Progenitor cell of endocrine pancreas (in vitro differentiated cells): ENCODE measurements around the gene PTGDS. TPM values are rescaled to one million over a fixed set of nuclear protein-coding genes. Genes with fewer than 3 reads are reported as not detected.

ENCODE experiments used
- DNase-seq: peaks from one replicate; pipeline ENCODE4 v3.0.0; 2021; ENCODE audit warnings: low spot score; ENCODE audit not compliant: unreplicated experiment
- H3K27ac Mint-ChIP-seq: 2 replicates; pipeline ENCODE4 v1.8.0; 2021; ENCODE audit warnings: mild to moderate bottlenecking, moderate library complexity, mixed read lengths
- H3K27me3 Mint-ChIP-seq: 2 replicates; pipeline ENCODE4 v1.8.0; 2021; ENCODE audit warnings: mixed read lengths
- H3K36me3 Mint-ChIP-seq: 2 replicates; pipeline ENCODE4 v1.8.0; 2022; ENCODE audit warnings: mixed read lengths; ENCODE audit not compliant: insufficient read depth
- H3K4me1 Mint-ChIP-seq: 2 replicates; pipeline ENCODE4 v1.8.0; 2021; ENCODE audit warnings: low read depth, mixed read lengths
- H3K4me3 Mint-ChIP-seq: 2 replicates; pipeline ENCODE4 v1.8.0; 2021; ENCODE audit warnings: low read depth, mild to moderate bottlenecking, moderate library complexity, mixed read lengths
- H3K9me3 Mint-ChIP-seq: 2 replicates; pipeline ENCODE4 v1.8.0; 2021; ENCODE audit warnings: low read depth, mixed read lengths
- CTCF ChIP-seq: fragments of 200-600 bp; sonication (generic); IDR thresholded peaks from one replicate; pipeline ENCODE4 v1.5.0; 2021; ENCODE audit warnings: antibody characterized with exemption, mild to moderate bottlenecking; ENCODE audit not compliant: unreplicated experiment
- total RNA-seq: library from RNA; stranded (reverse); gene quantifications from 2 replicates; pipeline ENCODE4 v1.2.1, GENCODE V29; 2021

The PTGDS gene
- total RNA-seq, 1 donor from 2014 or later, result not detected

GRCh38 chr9:136990242-136990911 lies 13.1 kb downstream of the PTGDS start:
- H3K4me3 Mint-ChIP-seq, result peak overlapping the region; percentile 6
- H3K36me3 Mint-ChIP-seq, result no peaks in the 10 kb centered on the region
- peak overlapping the region; percentile 10 for H3K27ac Mint-ChIP-seq

GRCh38 chr9:136991993-136992818 lies 14.9 kb downstream of the PTGDS start, which contains the start of gene PAXX:
PAXX (plus strand) TSS chr9:136992422; CDS start chr9:136992444, 22 bp downstream.
- Mint-ChIP-seq H3K9me3 (no peaks in the 10 kb centered on the region), H3K27ac (peak within 1 kb of the TSS; percentile 69), H3K27me3 (peaks cover 2% of the 10 kb centered on the region), H3K36me3 (no peaks in the 10 kb centered on the region), H3K4me3 (peak within 1 kb of the TSS; percentile 76), H3K4me1 (peaks cover 11% of the 10 kb centered on the region)
- TF ChIP-seq CTCF, result no peak
- peak; percentile 89 for DNase-seq

More at GRCh38 chr9:136990242-136990911, 13.1 kb downstream of the PTGDS start:
- no peak for TF ChIP-seq CTCF
- Mint-ChIP-seq H3K27me3 (peaks cover 2% of the 10 kb centered on the region), H3K9me3 (no peaks in the 10 kb centered on the region), H3K4me1 (peaks cover 9% of the 10 kb centered on the region)
- no peak for DNase-seq

- no peaks in the 10 kb centered on the region for H3K36me3 Mint-ChIP-seq
- H3K4me3 Mint-ChIP-seq, result peak overlapping the region; percentile 76
- H3K27me3 Mint-ChIP-seq, result peaks cover under 1% of the 10 kb centered on the region
- no peaks in the 10 kb centered on the region for H3K9me3 Mint-ChIP-seq
- DNase-seq, result no peak
- TF ChIP-seq CTCF, result no peak
- peaks cover 11% of the 10 kb centered on the region for H3K4me1 Mint-ChIP-seq
- no peak overlapping the region for H3K27ac Mint-ChIP-seq
Observed at GRCh38 chr9:136992819-136993369, 15.6 kb downstream of the PTGDS start.

- no peak for TF ChIP-seq CTCF
- no peak for DNase-seq
- H3K27ac Mint-ChIP-seq, result no peak overlapping the region
- no peaks in the 10 kb centered on the region for H3K36me3 Mint-ChIP-seq
- H3K4me3 Mint-ChIP-seq, result no peak overlapping the region
- peaks cover 7% of the 10 kb centered on the region for H3K4me1 Mint-ChIP-seq
- no peaks in the 10 kb centered on the region for H3K9me3 Mint-ChIP-seq
- H3K27me3 Mint-ChIP-seq, result no peaks in the 10 kb centered on the region
Observed at GRCh38 chr9:136994180-136994887, 17.0 kb downstream of the PTGDS start.

- no peak for TF ChIP-seq CTCF
- Mint-ChIP-seq H3K27ac (no peak overlapping the region), H3K4me1 (peaks cover 1% of the 10 kb centered on the region), H3K27me3 (no peaks in the 10 kb centered on the region), H3K4me3 (no peak overlapping the region), H3K36me3 (no peaks in the 10 kb centered on the region), H3K9me3 (no peaks in the 10 kb centered on the region)
- DNase-seq, result no peak
Observed at GRCh38 chr9:136994888-136995230, 17.6 kb downstream of the PTGDS start.
